GM21526 (cell line): ENCODE results near the gene MIGA2.
"Not testable (repeated sequence)": the region's sequence is repeated elsewhere in the genome, so short reads cannot be mapped to it uniquely, and the experiment has no call there.

Experiments
- ATAC-seq: cut with Tn5 transposase; IDR thresholded peaks from one replicate; pipeline ENCODE4 v1.9.1; 2021; ENCODE audit warnings: moderate library complexity; ENCODE audit not compliant: unreplicated experiment, low FRiP score

MIGA2 gene

DNA sequence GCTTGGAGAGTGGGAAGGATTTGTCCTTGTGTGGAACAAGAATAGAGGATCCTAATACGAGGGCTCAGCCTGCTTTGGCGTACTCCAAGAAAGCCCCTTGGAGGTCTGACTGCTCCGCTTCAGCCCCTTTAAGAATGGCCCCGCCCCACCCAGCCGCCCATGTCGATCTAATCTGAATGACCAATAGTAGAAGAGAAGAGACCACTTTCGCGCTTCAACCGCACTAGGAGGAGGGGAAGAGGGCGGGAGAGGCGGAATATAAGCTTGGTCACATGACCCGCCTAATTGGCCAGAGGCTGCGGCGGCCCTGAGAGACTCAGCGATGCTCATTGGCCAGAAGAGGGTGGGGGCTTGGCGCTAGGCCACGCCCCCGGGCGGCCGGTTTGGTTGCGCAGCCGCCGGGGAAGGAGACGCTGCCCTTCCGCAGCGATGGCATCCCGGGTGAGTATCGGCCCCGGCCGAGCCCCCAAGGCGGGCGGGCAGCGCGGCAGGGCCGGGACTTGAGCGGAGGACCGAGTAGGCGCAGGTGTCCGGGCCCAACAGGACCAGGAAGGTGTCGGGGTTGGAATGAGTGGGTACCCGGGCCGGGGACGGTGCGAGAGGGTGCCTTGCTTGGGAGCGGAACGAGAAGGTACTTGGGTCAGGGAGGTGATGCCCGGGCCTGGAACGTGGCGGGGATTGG lies at the start of gene MIGA2:
MIGA2 (plus strand) TSS at position 386 of the 682 bp plus-strand sequence. CDS start 3,969 bp downstream, outside the sequence.
- ATAC-seq: peak; percentile 89

- no peak for ATAC-seq
Observed at GRCh38 chr9:128986671-128987070, 49.8 kb upstream of the MIGA2 start.

DNA sequence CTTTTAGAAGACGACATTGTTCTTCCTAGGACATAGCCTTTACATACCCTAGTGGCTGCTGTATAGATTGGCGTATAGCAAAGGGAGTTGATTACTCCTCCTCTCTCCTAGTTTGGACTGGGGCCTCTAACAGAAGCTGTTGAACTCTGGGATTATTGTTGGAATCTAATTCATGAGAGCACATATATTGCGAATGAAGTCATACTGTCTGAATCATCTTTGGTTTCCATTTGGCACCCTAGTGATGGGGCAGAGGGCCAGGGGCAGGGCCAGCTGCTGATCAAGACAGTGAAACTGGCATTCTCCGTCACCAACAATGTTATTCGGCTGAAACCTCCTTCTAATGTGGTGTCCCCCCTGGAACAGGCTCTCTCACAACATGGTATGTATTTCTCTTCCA lies 48.6 kb upstream of the MIGA2 start:
- no peak for ATAC-seq

GRCh38 chr9:128992995-128993394 lies 43.4 kb upstream of the MIGA2 start:
- no peak for ATAC-seq

DNA sequence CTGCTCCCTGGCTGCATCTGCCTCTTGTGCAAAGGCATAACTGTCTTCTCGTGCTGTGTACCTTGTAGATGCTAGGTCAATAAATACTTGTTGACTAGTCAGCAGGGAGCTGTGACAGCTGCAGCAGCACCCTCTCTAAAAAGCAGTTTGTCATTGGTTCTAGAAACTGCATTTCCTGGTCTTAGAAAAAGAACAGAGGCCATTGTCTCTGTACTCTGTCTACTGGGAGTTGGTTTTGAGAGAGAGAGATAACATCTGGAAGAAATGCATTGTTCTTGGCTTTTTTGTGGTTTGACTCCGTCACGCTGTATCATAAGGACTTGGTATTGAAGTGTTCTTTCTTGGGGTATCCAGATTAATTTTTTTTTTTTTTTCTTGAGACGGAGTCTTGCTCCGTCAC lies 40.6 kb upstream of the MIGA2 start:
- ATAC-seq: no peak

GRCh38 chr9:128998462-128998861 lies 38.0 kb upstream of the MIGA2 start:
- ATAC-seq: no peak

DNA sequence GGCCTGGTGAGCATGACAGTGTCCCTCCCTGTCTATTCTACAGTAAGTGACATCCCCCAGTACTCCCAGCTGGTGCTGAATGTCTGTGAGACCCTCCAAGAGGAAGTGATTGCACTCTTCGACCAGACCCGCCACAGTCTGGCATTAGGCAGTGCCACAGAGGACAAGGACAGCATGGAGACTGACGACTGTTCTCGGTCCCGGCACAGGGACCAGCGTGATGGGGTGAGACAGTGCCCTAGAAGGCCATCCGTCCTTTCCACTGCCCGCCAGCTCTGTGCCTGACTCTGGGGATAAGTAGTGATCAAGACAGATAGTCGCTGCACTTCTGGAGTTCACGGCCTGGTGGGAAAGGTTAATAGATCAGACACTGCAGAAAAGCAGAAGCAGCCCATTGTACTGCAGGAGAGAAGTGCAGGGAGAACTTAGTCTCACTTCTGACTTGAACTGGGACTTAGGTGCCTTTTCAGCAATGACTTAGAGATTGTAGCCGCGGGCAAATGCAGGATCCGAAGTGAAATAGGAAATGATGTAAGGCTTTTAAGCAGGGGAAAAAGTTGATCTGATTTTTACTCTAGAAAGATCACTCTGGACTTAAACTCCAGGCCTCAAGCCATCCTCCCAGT lies 36.7 kb upstream of the MIGA2 start:
- ATAC-seq: no peak

DNA sequence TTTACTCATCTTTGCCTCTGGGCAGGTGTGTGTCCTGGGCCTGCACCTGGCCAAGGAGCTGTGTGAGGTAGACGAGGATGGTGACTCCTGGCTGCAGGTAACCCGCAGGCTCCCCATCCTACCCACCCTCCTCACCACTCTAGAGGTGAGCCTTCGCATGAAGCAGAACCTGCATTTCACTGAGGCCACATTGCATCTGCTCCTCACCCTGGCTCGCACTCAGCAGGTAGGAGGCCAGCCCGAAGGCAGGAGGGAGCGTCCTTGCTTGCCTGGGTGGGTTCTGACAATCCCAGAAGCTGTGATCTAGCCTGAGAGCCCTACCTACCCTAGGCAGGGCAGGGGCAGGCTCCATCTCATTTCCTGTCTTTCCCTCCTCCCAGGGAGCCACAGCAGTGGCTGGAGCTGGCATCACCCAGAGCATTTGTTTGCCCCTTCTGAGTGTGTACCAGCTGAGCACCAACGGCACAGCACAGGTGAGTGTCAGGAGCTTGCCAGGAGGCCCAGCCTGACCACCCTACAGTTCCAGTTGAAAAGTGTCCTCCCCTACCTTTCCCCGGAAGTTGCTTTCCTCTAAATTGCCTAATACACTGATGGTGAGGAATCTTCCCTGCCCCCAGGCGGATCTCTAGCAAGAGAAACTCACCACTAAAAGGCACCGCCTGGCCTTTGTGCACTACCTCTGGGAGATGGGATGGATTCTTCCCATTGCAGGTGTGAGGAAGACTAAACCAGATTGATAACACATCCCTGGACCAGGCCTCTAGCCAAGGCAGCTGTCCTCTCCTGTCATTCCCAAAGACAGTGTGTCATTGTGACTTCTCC lies 34.7 kb upstream of the MIGA2 start:
- no peak for ATAC-seq

DNA sequence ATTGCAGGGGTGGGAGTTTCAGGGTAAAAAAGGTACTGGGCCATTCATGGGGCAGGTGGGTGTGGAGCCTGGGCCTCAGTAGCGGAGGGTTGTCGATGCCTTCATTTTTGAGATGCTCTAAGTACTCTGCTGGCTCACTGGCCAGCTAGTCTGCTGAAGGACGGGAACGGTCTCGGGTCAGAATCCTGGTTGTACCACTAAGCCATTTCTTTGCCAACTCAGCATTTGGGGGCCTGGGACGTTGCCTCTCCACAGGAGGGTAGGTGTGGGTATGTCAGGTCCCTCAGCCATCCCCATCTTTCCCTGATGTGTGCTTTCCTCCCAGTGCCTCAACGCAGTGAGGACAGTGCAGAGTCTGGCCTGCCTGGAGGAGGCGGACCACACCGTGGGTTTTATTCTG lies 33.4 kb upstream of the MIGA2 start:
- no peak for ATAC-seq

DNA sequence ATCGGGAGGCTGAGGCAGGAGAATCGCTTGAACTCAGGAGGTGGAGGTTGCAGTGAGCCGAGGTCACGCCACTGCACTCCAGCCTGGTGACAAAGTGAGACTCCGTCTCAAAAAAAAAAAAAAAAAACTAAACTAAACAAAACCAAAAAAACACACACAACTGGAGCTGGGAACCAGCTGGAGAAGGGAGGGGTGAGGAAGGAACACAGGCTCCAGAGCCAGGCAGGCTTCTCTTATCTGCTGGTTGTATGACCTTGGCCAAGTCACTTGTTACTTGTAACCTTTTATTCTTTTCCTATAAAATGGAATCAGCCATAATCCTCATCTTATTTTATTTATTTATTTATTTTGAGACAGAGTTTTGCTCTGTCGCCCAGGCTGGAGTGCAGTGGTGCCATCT lies 32.3 kb upstream of the MIGA2 start:
- ATAC-seq: not testable (repeated sequence)

- ATAC-seq: no peak
Observed at GRCh38 chr9:129005336-129005997, 31.0 kb upstream of the MIGA2 start.

DNA sequence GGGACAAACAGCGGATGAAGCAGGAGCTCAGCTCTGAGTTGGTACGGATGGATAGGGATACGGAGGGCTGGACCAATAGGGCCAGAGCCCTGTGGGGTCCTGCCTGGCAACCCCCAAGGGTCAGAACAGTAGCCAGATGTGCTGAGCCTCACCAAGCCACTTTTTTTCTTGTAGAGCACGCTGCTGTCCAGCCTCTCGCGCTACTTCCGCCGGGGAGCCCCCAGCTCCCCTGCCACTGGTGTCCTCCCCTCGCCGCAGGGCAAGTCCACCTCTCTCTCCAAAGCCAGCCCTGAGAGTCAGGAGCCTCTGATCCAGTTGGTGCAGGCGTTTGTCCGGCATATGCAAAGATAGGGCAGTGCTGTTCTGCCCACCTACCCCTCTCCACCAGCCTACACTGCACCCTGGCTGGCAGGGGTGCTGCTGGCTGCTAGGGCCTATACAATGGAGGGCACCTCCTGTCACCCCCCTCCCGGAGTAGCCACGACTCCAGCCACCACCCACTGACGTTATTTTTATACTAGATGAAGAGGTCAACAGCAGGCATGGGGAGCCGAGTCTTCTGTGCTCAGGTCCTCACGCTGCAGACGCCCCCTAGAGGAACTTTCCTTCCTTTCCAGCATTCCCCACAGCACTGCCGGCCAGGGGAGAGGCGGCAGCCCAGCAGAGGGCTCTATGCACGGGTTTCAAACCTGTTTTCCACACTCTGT lies 29.9 kb upstream of the MIGA2 start:
- ATAC-seq: no peak

- no peak for ATAC-seq
Observed at GRCh38 chr9:129007035-129007765, 29.2 kb upstream of the MIGA2 start.

GRCh38 chr9:129007766-129008468 lies 28.5 kb upstream of the MIGA2 start:
- ATAC-seq: no peak

DNA sequence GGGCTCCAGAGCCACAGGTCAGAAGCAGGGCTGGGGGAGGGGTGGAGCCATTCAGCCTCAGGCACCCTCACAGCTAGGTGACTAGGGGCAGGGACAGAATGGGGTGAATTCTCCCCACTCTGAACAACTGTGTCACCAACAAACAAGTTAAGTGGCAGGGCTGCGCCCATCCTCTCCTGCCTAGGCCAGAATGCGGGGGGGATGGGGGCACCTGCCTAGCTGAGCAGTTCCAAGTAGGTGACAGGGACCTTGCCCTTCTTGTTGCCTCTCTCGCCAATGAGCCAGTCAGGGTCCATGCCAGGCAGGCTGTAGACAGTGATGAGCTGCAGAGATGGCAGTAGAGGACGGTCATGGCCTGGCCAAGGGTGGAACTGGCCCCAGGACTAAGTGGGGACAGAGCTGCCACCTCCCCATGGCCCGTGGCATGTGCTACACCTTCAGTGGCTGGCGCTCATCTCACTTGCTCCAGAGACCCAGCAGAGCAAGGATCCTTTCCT lies 27.9 kb upstream of the MIGA2 start:
- no peak for ATAC-seq

DNA sequence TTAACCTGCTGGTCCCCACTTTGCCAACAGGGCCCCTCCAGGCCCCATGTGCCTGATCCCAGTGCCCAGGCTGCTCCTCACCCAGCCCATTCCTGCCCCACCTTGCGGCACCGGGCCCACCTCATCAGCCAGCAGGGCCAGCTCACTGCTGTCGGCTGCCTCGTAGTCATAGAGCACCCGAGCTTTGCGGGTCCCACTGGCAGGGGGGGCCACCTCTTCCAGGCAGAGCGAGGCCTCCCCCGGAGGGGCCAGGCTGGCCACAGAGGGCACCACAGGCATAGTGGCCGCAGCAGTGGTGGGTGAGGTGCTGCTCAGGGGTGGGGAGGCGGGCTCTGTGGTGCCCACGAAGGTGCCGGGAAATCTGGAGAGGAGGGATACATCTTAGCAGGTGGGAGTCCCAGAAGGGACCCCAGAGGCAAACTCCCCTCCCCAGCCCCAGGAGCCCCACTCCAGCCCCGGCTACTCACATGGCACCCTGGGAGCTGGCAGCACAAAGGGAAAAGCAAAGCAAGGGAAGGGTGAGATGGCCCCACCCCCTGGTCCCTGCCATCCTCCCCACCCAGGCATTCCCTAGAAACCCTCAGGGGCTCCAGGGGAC lies 27.3 kb upstream of the MIGA2 start:
- no peak for ATAC-seq

- no peak for ATAC-seq
Observed at GRCh38 chr9:129009584-129010141, 26.8 kb upstream of the MIGA2 start.

GRCh38 chr9:129010267-129010975 lies 26.0 kb upstream of the MIGA2 start:
- ATAC-seq: no peak
